HG03025 (cell line): Measurements from ENCODE around the gene LGR4.
"Not testable (repeated sequence)": the region's sequence is repeated elsewhere in the genome, so short reads cannot be mapped to it uniquely, and the experiment has no call there.

Experiments
- ATAC-seq: cut with Tn5 transposase; IDR thresholded peaks from one replicate; pipeline ENCODE4 v1.9.1; 2021; ENCODE audit warnings: mild to moderate bottlenecking, moderate library complexity; ENCODE audit not compliant: unreplicated experiment, low FRiP score

The LGR4 gene

GRCh38 chr11:27462543-27462942 lies 10.0 kb downstream of the LGR4 start:
- ATAC-seq: no peak

DNA sequence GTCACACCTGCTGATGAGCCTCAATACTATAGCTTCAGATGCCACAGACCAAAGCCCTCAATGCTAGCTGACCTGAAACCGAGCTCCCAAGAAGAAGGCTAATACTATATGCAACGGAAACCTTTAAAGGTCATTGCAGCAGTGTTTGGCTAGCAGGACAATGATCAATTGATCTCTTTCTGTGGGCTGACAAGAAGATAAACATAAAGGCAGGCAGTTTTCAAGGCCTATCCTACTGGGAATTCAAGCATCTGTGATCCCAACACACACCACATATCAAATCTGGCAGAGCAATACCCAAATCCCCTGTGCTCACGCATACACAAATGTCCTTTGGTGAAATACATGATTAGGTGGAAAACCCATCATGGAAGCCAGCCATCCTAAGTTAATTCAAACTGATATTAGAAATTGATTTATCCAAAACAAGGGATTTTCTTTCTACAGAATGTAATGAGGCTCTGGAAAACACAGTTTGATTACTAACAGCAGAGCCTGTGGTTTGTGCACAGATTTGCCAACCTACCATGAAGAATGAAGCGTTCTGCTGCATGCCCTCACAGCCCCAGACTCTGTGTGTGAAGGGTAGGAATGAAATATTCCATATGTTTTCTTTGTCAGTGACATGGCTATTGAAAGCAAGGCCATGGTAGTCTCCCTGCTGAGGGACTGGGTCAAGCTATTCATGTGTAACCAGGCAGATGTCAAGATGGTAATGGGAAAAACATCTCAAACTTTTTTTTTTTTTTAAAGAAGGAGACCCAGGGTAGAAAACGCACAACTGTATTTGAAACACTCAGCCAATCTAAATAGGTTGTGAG lies 12.2 kb downstream of the LGR4 start:
- no peak for ATAC-seq

DNA sequence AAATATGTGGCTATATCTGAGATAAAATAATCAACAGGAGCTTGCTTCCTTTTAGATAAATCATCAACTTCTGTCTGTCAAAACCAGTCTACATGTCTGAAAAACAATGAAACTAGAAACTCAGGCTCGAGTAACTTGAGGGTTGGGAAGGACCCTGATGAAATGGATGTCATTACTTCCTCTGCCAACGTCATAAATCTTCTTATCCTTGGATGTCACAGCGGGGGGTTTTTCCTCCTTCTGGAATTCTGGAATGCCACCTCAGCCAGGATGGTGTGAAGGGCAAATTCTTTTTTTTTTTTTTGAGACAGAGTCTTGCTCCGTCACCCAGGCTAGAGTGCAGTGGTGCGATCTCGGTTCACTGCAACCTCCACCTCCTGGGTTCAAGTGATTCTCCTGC lies 13.4 kb downstream of the LGR4 start:
- ATAC-seq: no peak

DNA sequence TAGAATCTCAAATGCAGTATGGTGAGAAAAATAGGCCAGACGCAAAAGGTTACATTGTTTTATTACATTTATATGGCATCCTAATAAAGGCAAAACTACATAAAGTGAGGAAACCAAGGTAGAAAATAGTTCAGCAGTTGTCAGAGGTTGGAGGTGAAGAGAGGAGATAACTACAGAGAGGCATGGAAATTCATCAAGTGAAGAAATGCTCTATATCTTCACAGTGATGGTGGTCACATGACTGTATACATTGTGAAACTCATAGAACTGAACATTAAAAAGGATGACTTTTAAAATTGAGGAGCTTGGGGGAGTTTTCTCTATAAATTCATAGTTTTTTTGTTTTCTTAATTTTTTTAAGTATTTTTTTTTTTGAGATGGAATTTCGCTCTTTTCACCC lies 14.4 kb downstream of the LGR4 start:
- ATAC-seq: no peak

GRCh38 chr11:27456795-27457329 lies 15.7 kb downstream of the LGR4 start:
- ATAC-seq: no peak

DNA sequence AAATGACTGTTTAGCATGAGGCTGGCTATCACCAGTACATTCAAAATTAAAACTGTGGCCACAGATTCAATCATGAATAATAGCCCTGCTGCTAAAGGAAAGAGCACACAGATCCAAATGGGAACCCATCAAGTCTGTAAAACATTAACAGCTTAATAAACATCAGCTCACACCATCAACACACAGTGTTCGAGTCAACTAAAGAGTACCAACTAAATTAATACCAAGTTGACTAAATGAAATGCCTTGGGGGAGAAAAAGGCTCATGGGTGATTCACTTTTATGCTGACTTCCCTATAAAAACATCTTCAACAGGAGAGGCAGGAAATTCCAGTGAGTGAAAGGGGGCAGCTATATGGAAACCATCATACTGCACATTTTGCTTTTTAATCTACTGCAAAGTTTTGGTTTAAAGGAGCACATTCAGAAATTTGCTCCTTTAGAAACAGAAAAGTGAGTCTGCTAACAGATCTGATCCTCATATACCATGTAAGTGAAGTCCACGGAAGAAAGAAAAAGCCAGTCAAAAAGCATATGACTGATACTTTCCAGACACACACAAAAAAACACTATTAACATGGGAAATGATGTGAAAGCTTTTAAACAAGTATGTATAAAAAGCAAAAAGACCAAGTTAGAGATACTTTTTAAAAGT lies 16.3 kb downstream of the LGR4 start:
- ATAC-seq: no peak

DNA sequence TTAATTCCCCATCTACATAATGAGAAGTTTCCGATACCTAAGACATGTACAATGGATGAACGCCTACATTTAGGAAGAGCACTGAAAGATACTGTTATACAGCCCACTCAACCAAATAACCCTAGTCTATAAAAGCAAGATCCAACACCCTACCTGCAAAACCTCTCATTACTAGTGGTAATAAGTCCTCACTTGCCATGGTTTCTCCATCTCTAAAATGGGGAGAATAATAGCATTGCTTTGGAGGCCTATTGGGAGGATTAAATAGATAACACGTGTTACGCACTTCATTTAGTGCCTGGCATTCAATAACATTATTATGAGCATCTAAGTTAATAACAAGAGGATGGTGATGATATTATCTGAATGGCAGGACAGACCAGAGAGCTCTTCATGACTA lies 16.9 kb downstream of the LGR4 start:
- ATAC-seq: no peak

GRCh38 chr11:27453701-27454100 lies 18.9 kb downstream of the LGR4 start:
- no peak for ATAC-seq

- no peak for ATAC-seq
Observed at GRCh38 chr11:27452147-27452546, 20.4 kb downstream of the LGR4 start.

DNA sequence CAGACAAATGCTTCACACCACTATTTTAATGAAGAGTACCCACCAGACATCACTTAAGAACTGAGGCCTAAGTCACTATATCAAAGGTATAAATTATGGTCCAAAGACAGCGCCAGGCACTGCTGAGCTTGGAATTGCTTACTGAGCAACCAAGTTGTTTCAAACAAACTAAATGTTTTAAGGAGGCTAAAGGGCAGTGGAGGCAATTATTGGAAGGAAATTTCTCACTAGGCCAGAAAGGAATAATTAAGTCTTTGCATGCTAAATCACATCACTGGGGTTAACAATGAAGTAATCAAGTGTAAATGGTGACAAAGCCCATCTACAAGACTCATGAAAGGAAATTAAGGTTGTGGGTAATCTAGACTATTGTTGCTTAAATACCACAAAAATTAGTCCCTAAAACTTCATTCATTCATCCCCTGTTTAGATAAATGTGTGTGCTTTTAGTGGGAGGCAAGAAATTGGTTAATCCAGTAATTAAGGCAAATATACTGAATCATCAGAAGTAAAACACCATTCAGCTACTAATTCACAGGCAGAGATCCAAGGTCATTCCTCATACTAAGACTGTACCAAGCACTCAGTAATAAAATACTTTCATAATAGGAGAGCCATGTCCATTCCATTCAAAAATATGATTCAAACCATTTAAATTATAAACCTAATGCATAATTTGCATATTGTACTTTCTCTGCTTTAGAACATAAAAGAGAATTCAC lies 21.2 kb downstream of the LGR4 start:
- no peak for ATAC-seq

DNA sequence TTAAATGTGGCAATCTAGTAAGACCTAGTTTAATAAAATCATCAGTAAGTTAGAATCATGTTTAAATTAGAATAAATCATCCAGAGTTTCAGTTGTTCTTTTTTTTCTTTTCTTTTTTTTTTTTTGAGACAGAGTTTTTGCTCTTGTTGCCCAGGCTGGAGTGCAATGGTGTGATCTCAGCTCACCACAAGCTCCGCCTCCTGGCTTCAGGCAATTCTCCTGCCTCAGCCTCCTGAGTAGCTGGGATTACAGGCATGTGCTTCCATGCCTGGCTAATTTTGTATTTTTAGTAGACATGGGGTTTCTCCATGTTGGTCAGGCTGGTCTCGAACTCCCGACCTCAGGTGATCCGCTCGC lies 24.4 kb downstream of the LGR4 start:
- ATAC-seq: not testable (repeated sequence)

DNA sequence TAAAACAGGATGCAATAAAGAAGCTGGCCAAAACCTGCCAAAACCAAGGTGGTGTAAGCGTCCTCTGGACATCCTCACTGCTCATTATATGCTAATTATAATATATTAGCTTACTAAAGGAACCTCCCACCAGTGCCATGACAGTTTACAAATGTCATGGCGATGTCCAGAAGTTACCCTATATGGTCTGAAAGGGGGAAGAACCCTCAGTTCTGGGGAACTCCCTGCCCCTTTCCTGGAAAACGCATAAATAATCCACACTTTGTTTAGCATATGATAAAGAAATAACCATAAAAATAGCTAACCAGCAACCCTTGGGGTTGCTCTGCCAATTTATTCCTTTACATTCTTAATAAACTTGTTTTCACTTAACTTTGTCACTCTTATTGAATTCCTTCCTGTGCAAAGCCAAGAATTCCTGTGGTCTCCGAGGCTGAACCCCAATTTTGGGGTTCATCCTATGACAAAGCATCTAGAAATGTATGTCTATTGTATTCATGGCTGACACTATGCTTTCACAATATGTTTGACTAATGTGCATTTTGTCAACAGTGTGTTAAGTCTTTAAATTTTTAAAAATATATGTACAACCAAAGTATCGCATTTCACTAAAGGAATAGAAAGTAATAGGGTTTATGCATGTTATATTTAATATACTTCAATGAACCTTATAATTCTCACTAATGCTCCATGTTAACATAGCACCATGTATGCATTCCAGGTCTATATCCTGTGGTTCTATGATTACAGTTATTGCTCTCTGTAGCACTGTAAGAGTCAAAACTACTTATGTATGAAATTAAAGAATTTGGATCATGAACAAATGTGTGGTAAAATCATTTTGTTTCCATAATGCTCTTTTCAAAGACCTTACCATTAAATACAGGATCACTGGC lies 25.1 kb downstream of the LGR4 start:
- no peak for ATAC-seq

DNA sequence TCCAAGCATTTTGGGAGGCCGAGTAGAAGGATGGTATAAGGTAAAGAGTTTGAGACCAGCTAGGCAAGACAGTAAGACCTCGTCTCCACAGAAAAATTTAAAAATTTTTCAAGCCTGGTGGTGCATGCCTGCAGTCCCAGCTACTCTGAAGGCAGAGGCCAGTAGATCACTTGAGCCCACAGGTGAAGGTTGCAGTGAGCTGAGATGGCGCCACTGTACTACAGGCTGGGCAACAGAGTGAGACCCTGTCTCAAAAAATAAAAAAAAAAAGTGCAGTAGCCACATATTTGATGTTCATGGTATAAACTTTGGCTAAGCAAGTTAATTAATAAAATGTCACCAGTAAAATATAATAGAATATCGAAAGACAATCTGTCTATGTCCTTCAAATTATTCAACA lies 27.0 kb downstream of the LGR4 start:
- no peak for ATAC-seq

- ATAC-seq: no peak
Observed at GRCh38 chr11:27444801-27445215, 27.8 kb downstream of the LGR4 start.

- no peak for ATAC-seq
Observed at GRCh38 chr11:27443746-27444507, 28.7 kb downstream of the LGR4 start.

DNA sequence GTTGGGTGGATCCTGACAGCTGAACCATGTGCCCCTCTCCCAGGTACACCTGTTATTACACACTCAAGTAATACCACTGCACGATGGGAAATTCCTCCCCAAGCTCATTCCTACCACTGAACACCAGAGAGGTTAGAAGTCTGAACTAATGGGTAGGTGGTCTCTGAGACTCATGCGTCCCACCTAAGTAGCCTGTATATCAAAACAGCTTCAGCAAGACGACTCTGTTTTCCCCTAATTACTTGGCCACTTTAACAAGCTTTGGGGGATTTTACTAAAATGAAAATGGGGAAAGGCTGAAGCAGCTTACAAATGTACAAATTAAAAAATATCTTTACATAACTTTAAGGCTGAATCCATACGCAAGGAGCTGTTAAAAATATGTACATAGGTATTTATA lies 29.4 kb downstream of the LGR4 start:
- no peak for ATAC-seq

GRCh38 chr11:27440090-27440489 lies 32.5 kb downstream of the LGR4 start:
- ATAC-seq: no peak

DNA sequence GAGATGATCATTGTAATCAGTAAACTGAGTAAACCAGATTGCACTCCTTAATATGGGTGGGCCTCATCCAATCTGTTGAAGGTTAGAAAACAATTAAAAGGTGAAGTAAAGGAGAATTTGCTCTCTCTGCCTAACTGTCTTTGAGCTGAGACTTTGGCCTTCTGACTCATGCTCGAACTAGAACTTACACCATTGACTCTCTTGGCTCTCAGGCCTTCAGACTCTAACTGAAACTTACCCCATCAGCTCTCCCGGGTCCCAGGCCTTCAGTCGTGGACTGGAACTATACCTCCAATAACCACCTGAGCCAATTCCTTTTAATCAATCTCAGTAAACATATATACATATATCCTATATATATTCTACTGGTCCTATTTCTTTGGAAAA lies 34.0 kb downstream of the LGR4 start:
- no peak for ATAC-seq

GRCh38 chr11:27437829-27438594 lies 34.6 kb downstream of the LGR4 start:
- ATAC-seq: no peak
